Measurements from ENCODE around the gene ARHGAP15. TPM values are rescaled to one million over a fixed set of nuclear protein-coding genes. Genes with fewer than 3 reads are reported as not detected.

Gene ARHGAP15
- total RNA-seq, 4 donors from 2014 or later = 0.80 to 53.1 (median 12.7) TPM

DNA sequence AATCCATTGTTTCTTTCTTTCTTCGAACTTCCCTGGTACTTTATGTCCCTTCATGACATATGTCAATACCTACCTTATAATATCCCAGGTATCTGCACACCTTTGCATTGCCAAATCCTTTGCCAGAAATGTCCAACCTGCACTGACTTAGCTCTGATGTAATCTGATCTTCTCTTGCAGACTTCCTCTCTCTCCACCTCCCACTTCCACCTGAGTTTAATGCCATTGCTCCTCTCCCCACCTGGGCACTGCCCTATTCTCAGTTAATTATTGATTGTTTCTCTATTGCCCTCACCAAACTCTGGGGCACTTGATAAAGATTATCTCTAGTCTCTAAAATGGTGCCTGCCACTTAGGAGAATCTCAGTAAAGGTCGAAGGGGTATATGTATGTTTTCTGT, 23.0 kb downstream of the ARHGAP15 start:
- TF ChIP-seq EP300 (IDR thresholded peaks at IDR 0.05; ENCODE audit: low read depth) = no peak
- no peak for TF ChIP-seq POLR2AphosphoS5 (IDR thresholded peaks at IDR 0.05)
- TF ChIP-seq, protein P1, sequence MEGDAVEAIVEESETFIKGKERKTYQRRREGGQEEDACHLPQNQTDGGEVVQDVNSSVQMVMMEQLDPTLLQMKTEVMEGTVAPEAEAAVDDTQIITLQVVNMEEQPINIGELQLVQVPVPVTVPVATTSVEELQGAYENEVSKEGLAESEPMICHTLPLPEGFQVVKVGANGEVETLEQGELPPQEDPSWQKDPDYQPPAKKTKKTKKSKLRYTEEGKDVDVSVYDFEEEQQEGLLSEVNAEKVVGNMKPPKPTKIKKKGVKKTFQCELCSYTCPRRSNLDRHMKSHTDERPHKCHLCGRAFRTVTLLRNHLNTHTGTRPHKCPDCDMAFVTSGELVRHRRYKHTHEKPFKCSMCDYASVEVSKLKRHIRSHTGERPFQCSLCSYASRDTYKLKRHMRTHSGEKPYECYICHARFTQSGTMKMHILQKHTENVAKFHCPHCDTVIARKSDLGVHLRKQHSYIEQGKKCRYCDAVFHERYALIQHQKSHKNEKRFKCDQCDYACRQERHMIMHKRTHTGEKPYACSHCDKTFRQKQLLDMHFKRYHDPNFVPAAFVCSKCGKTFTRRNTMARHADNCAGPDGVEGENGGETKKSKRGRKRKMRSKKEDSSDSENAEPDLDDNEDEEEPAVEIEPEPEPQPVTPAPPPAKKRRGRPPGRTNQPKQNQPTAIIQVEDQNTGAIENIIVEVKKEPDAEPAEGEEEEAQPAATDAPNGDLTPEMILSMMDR (IDR thresholded peaks at IDR 0.05) = no peak
- no peak for TF ChIP-seq POLR2A (IDR thresholded peaks at IDR 0.05)
- no peak for DNase-seq
- Histone ChIP-seq H3K36me3 (no peaks in the 10 kb centered on the region), H3K4me3 (no peak overlapping the region), H3K27me3 (no peaks in the 10 kb centered on the region), H3K27ac (no peak overlapping the region), H3K9me3 (no peaks in the 10 kb centered on the region), H3K4me1 (no peaks in the 10 kb centered on the region)
- WGBS, 2 donors (ENCODE audit: low coverage in 1 of 2) = 60 to 72% methylated on average over 2 of the region's 2 CpGs
- in situ Hi-C loops (cut with MboI; ENCODE audit: low pct_ligation_motif_present in 1 of 4, low pct_unique_long_range_greater_than_20kb in 1 of 4, low sequenced_read_pairs in 3 of 4) (no loop called here), intact Hi-C loops (cut with DNase I; ENCODE audit: low total_unique reads) (no loop called here)

DNA sequence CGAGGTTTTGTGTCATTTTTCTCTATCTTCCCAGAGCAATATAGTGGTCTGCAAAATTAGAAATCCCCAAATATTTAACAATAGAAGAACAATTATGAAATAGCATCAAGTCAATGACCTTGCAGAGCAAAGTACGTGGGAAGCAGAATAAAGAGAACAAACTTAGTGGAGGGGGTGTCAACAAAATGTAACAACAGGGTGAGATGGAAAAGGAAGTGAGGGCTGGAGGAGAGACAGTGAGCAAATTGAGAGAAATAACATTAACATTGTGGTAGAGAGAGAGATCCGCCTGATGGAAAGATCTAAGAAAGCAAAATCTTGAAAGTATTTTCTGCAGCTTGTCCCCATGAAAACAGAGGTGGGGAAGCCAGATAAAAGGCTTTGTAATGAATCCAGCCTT, 23.4 kb downstream of the ARHGAP15 start:
- no peak for TF ChIP-seq POLR2A (IDR thresholded peaks at IDR 0.05)
- TF ChIP-seq, protein P1 (IDR thresholded peaks at IDR 0.05) = no peak
- no peak for TF ChIP-seq EP300 (IDR thresholded peaks at IDR 0.05; ENCODE audit: low read depth)
- no peak for TF ChIP-seq POLR2AphosphoS5 (IDR thresholded peaks at IDR 0.05)
- in situ Hi-C loops (cut with MboI; ENCODE audit: low pct_ligation_motif_present in 1 of 4, low pct_unique_long_range_greater_than_20kb in 1 of 4, low sequenced_read_pairs in 3 of 4) (no loop called here), intact Hi-C loops (cut with DNase I; ENCODE audit: low total_unique reads) (no loop called here)
- no peak overlapping the region for H3K4me3 ChIP-seq
- 61 to 68% methylated on average over 3 of the region's 3 CpGs for WGBS, 2 donors (ENCODE audit: low coverage in 1 of 2)
- no peaks in the 10 kb centered on the region for H3K4me1 ChIP-seq
- H3K27ac ChIP-seq = no peak overlapping the region
- H3K36me3 ChIP-seq = no peaks in the 10 kb centered on the region
- no peaks in the 10 kb centered on the region for H3K27me3 ChIP-seq
- no peak for DNase-seq
- H3K9me3 ChIP-seq = no peaks in the 10 kb centered on the region

DNA sequence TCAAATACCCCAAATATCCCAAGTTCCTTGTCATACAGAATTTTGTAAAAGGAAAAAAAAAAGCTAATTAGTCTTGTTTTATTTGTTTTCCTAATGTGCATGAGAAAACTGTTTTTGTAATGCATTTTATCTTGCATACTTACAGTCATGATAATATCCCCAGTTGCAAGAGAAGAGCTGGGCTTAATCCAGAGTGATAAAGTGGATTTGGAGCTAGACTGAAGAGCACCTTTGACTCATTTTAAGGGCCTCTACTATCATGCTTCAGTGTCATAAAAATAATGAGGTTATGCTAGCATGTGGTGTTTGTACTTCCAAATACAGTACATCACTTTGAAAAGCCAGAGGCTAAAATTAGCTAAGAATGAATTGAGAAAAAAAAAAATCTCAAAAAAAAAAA, 26.4 kb downstream of the ARHGAP15 start:
- Histone ChIP-seq H3K27ac (no peak overlapping the region), H3K4me1 (no peaks in the 10 kb centered on the region), H3K36me3 (no peaks in the 10 kb centered on the region), H3K9me3 (no peaks in the 10 kb centered on the region), H3K27me3 (no peaks in the 10 kb centered on the region), H3K4me3 (no peak overlapping the region)
- in situ Hi-C loops (cut with MboI; ENCODE audit: low pct_ligation_motif_present in 1 of 4, low pct_unique_long_range_greater_than_20kb in 1 of 4, low sequenced_read_pairs in 3 of 4) = no loop called here
- TF ChIP-seq, protein P1 (IDR thresholded peaks at IDR 0.05) = no peak
- TF ChIP-seq POLR2A (IDR thresholded peaks at IDR 0.05) (no peak), EP300 (IDR thresholded peaks at IDR 0.05; ENCODE audit: low read depth) (no peak), POLR2AphosphoS5 (IDR thresholded peaks at IDR 0.05) (no peak)
- intact Hi-C loops (cut with DNase I; ENCODE audit: low total_unique reads) = no loop called here
- DNase-seq = no peak

DNA sequence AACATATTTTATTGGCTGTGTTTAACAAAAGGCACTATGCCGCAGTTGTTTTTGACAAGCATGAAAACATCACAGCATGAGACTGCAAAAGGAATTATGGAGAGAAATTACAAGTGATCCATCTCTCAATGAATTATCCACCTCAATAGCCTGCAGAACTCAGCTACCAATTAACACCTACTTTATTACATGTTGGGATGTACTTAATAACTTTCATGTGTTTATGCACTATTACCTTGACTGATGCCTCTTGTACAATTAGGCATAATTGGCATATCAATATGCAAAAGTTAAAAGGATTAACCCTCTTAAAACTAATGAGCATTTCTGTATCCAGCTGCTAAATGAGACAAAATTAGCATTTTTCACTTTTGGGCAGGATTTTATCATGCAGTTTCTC, 27.8 kb downstream of the ARHGAP15 start:
- Histone ChIP-seq H3K4me3 (no peak overlapping the region), H3K27ac (no peak overlapping the region), H3K9me3 (no peaks in the 10 kb centered on the region), H3K4me1 (no peaks in the 10 kb centered on the region), H3K36me3 (no peaks in the 10 kb centered on the region), H3K27me3 (no peaks in the 10 kb centered on the region)
- no peak for TF ChIP-seq POLR2AphosphoS5 (IDR thresholded peaks at IDR 0.05)
- TF ChIP-seq EP300 (IDR thresholded peaks at IDR 0.05; ENCODE audit: low read depth) = no peak
- TF ChIP-seq POLR2A (IDR thresholded peaks at IDR 0.05) = no peak
- TF ChIP-seq, protein P1 (IDR thresholded peaks at IDR 0.05) = no peak
- WGBS, 2 donors (ENCODE audit: low coverage in 1 of 2) = 100% methylated on average over 1 of the region's 1 CpG
- DNase-seq = no peak
- intact Hi-C loops (cut with DNase I; ENCODE audit: low total_unique reads) (no loop called here), in situ Hi-C loops (cut with MboI; ENCODE audit: low pct_ligation_motif_present in 1 of 4, low pct_unique_long_range_greater_than_20kb in 1 of 4, low sequenced_read_pairs in 3 of 4) (no loop called here)

Data from transverse colon (tissue), 4 donors.